Upper lobe of left lung (tissue), 4 donors: ENCODE measurements around the gene CALY.

Experiments
- CTCF ChIP-seq, 6 experiments: fragments of 450-650 bp in 4 of 6; fragments of 200-600 bp in 2 of 6; sonication (generic) in 2 of 6; IDR thresholded peaks; one replicate each; pipeline ENCODE4 v1.5.1; 2016 to 2019; ENCODE audit warnings: antibody characterized with exemption in 6 of 6
- EP300 ChIP-seq, 4 donors: sonication (generic); formaldehyde crosslinking; IDR thresholded peaks; one replicate each; pipeline ENCODE4 v1.5.1; 2017; ENCODE audit warnings: antibody characterized with exemption in 4 of 4, control low read depth in 2 of 4
- POLR2A ChIP-seq, 4 donors: fragments of 450-650 bp; IDR thresholded peaks; one replicate each; pipeline ENCODE4 v1.5.1; 2016 to 2017; ENCODE audit warnings: antibody characterized with exemption in 4 of 4, mild to moderate bottlenecking in 2 of 4

GRCh38 chr10:133303206-133303605 lies 33.5 kb downstream of the CALY start:
- TF ChIP-seq CTCF (IDR thresholded peaks at IDR 0.05) = no peak
- no peak for TF ChIP-seq POLR2A (IDR thresholded peaks at IDR 0.05)
- no peak for TF ChIP-seq EP300 (IDR thresholded peaks at IDR 0.05)
